ENCODE data around the gene CCR2.

The CCR2 gene

DNA sequence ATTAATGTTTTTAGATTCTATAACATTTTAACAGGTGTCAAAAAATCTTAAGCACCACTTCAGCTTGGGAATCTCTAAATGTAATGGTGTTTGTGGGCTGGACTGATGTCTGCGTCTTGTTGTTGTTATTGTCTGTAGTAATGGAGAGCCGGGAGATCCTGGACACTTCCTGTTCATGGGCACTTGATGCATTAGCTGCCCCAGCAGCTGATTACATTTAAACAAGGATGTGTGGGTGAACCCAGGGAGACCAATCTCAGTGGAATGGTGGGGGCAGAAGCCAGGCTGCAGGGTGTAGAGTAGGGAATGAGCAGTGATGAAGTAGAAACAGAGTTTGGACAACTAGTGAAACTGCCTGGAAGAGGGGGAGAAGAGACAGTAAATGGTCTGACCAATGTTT lies 45.2 kb downstream of the CCR2 start:
- Histone ChIP-seq H3K9ac (ENCODE audit: low read length) (no peak overlapping the region), H3K4me1 (ENCODE audit: low read length) (peaks cover 7% of the 10 kb centered on the region), H3K4me3 (ENCODE audit: low read length) (no peak overlapping the region), H3K79me2 (ENCODE audit: low read length) (no peaks in the 10 kb centered on the region), H3K36me3 (replicated peaks; ENCODE audit: low read depth, low read length) (no peaks in the 10 kb centered on the region), H3K27ac (ENCODE audit: low read length) (no peak overlapping the region), H3K9me3 (ENCODE audit: insufficient read depth, low read length) (no peaks in the 10 kb centered on the region), H3K27me3 (ENCODE audit: low read depth, low read length) (peaks cover 31% of the 10 kb centered on the region), H2AFZ (ENCODE audit: low read depth, low read length) (no peak overlapping the region), H4K20me1 (ENCODE audit: insufficient read depth, low read length) (no peaks in the 10 kb centered on the region), H3K4me2 (ENCODE audit: low read length) (no peak overlapping the region)
- TF ChIP-seq, protein P1, sequence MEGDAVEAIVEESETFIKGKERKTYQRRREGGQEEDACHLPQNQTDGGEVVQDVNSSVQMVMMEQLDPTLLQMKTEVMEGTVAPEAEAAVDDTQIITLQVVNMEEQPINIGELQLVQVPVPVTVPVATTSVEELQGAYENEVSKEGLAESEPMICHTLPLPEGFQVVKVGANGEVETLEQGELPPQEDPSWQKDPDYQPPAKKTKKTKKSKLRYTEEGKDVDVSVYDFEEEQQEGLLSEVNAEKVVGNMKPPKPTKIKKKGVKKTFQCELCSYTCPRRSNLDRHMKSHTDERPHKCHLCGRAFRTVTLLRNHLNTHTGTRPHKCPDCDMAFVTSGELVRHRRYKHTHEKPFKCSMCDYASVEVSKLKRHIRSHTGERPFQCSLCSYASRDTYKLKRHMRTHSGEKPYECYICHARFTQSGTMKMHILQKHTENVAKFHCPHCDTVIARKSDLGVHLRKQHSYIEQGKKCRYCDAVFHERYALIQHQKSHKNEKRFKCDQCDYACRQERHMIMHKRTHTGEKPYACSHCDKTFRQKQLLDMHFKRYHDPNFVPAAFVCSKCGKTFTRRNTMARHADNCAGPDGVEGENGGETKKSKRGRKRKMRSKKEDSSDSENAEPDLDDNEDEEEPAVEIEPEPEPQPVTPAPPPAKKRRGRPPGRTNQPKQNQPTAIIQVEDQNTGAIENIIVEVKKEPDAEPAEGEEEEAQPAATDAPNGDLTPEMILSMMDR (IDR thresholded peaks at IDR 0.05; ENCODE audit: low read depth, low read length) = no peak
- TF ChIP-seq EZH2phosphoT487 (IDR thresholded peaks at IDR 0.05; ENCODE audit: low read depth) = no peak

DNA sequence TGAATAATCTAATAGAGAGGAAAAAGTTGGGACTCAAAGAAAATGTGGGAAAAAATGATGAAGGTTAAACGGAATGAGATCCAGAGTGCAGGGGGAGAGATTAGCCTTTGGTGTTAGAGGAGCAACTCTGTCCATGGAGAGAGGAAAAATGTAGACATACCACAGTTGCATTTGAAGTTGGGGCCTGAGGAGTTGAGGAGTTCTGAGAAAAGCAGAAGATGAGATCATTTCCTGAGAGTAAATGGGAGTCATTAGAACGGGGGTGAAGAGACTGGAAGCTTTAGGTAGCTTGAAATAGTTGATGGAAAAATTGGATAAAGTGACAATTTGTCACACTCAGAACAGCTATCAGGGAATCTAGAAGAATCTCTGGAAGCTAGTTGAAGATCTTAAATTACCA lies 45.6 kb downstream of the CCR2 start:
- Histone ChIP-seq H3K79me2 (ENCODE audit: low read length) (no peaks in the 10 kb centered on the region), H4K20me1 (ENCODE audit: insufficient read depth, low read length) (no peaks in the 10 kb centered on the region), H3K36me3 (replicated peaks; ENCODE audit: low read depth, low read length) (no peaks in the 10 kb centered on the region), H3K4me1 (ENCODE audit: low read length) (peaks cover 7% of the 10 kb centered on the region), H3K9ac (ENCODE audit: low read length) (no peak overlapping the region), H3K4me2 (ENCODE audit: low read length) (no peak overlapping the region), H3K4me3 (ENCODE audit: low read length) (no peak overlapping the region), H3K27ac (ENCODE audit: low read length) (no peak overlapping the region), H3K9me3 (ENCODE audit: insufficient read depth, low read length) (no peaks in the 10 kb centered on the region), H2AFZ (ENCODE audit: low read depth, low read length) (no peak overlapping the region), H3K27me3 (ENCODE audit: low read depth, low read length) (peaks cover 27% of the 10 kb centered on the region)
- TF ChIP-seq, protein P1 (IDR thresholded peaks at IDR 0.05; ENCODE audit: low read depth, low read length) = no peak
- no peak for TF ChIP-seq EZH2phosphoT487 (IDR thresholded peaks at IDR 0.05; ENCODE audit: low read depth)

DNA sequence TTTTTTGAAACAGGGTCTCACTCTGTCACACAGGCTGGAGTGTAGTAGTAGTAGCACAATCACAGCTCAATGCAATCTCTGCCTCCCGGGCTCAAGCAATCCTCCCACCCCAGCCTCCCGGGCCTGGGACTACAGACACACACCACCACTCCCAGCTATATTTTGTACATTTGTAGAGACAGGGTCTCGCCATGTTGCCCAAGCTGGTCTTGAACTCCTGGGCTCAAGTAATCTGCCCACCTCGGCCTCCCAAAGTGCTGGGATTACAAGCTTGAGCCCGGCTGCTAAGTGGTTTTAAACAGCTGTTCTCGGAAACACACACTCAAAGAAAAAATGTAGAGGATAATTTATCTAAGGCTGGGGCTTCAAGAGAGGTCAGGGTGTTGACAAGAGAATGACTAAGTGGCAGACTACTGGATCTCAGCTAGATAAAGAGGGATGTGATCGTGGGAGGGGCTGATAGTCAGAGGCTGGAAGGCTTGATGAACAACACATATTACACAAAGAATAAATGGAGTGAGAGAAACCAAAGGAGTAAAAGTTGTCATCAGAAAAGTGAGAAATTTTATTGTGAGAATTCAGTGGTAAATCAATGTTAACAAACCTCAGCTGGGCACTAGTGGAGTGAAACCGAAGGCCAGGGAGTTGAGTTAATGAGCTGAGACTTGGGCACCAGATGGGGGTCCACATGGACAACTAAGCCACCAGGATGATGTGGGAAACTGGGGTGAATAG lies 46.3 kb downstream of the CCR2 start:
- Histone ChIP-seq H3K79me2 (ENCODE audit: low read length) (no peaks in the 10 kb centered on the region), H4K20me1 (ENCODE audit: insufficient read depth, low read length) (no peaks in the 10 kb centered on the region), H3K4me1 (ENCODE audit: low read length) (peaks cover 7% of the 10 kb centered on the region), H3K4me3 (ENCODE audit: low read length) (no peak overlapping the region), H3K4me2 (ENCODE audit: low read length) (no peak overlapping the region), H3K36me3 (replicated peaks; ENCODE audit: low read depth, low read length) (no peaks in the 10 kb centered on the region), H3K27ac (ENCODE audit: low read length) (no peak overlapping the region), H3K9me3 (ENCODE audit: insufficient read depth, low read length) (no peaks in the 10 kb centered on the region), H3K27me3 (ENCODE audit: low read depth, low read length) (peaks cover 27% of the 10 kb centered on the region), H2AFZ (ENCODE audit: low read depth, low read length) (no peak overlapping the region), H3K9ac (ENCODE audit: low read length) (no peak overlapping the region)
- TF ChIP-seq EZH2phosphoT487 (IDR thresholded peaks at IDR 0.05; ENCODE audit: low read depth) = no peak
- TF ChIP-seq, protein P1 (IDR thresholded peaks at IDR 0.05; ENCODE audit: low read depth, low read length) = no peak

DNA sequence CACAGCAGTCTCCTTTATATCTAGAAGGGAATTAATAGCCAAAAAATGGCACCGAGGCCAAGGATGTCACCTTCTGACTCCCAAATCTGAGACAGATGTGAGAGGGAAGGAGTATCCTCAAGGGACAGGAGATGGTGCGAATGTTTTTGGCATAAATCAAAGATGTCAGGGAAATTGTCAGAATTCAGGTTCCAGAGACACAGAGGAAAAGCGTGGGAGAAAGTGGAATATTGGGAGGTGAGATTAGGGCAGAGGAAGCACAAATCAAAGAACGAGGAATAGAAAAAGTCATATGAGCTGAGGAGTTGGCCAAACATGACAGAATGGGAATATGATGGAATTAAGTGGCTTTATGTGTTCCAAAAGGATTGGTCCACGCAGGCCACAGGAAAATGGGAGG lies 46.9 kb downstream of the CCR2 start:
- Histone ChIP-seq H3K4me3 (ENCODE audit: low read length) (no peak overlapping the region), H3K27me3 (ENCODE audit: low read depth, low read length) (peaks cover 27% of the 10 kb centered on the region), H3K79me2 (ENCODE audit: low read length) (no peaks in the 10 kb centered on the region), H2AFZ (ENCODE audit: low read depth, low read length) (no peak overlapping the region), H3K9me3 (ENCODE audit: insufficient read depth, low read length) (no peaks in the 10 kb centered on the region), H4K20me1 (ENCODE audit: insufficient read depth, low read length) (no peaks in the 10 kb centered on the region), H3K4me2 (ENCODE audit: low read length) (no peak overlapping the region), H3K36me3 (replicated peaks; ENCODE audit: low read depth, low read length) (no peaks in the 10 kb centered on the region), H3K4me1 (ENCODE audit: low read length) (peaks cover 7% of the 10 kb centered on the region), H3K27ac (ENCODE audit: low read length) (no peak overlapping the region), H3K9ac (ENCODE audit: low read length) (no peak overlapping the region)
- TF ChIP-seq EZH2phosphoT487 (IDR thresholded peaks at IDR 0.05; ENCODE audit: low read depth) = no peak
- TF ChIP-seq, protein P1 (IDR thresholded peaks at IDR 0.05; ENCODE audit: low read depth, low read length) = no peak

Measured in OCI-LY3 (cell line).